SU-DHL-6 (cell line): ENCODE results near the gene ETFA.

ENCODE experiments used
- H2AFZ ChIP-seq: fragments of 200-600 bp; sonication (generic); 2 replicates; pipeline ENCODE4 v1.6.1; 2014; ENCODE audit warnings: low read depth, mild to moderate bottlenecking, moderate library complexity, mixed read lengths, antibody characterized with exemption, low read length; ENCODE audit not compliant: severe bottlenecking
- H3F3A ChIP-seq: fragments of 200-600 bp; shearing (Covaris generic); 2 replicates; pipeline ENCODE4 v1.6.0; 2016; ENCODE audit warnings: antibody characterized with exemption, mild to moderate bottlenecking; ENCODE audit not compliant: insufficient read depth
- H3K27ac ChIP-seq: fragments of 200-600 bp; sonication (generic); 2 replicates; pipeline ENCODE4 v1.5.1; 2016; ENCODE audit warnings: low read depth, mild to moderate bottlenecking, low read length, moderate library complexity, mixed read lengths
- H3K27me3 ChIP-seq: fragments of 200-600 bp; sonication (generic), shearing (Covaris generic); 2 replicates; pipeline ENCODE4 v1.6.0; 2014; ENCODE audit warnings: mild to moderate bottlenecking, low read length
- H3K36me3 ChIP-seq: fragments of 200-600 bp; sonication (generic); 2 replicates; pipeline ENCODE4 v1.6.1; 2014; ENCODE audit warnings: mild to moderate bottlenecking, low read length, mixed read lengths
- H3K4me2 ChIP-seq: fragments of 300-600, 200-600 bp; shearing (Covaris generic), sonication (generic); 2 replicates; pipeline ENCODE4 v1.6.0; 2014; ENCODE audit warnings: low read length, low read depth, mild to moderate bottlenecking; ENCODE audit not compliant: poor library complexity, severe bottlenecking
- H3K4me3 ChIP-seq: fragments of 200-600 bp; sonication (generic); 2 replicates; pipeline ENCODE4 v1.5.1; 2014; ENCODE audit warnings: antibody characterized with exemption, low read length, mild to moderate bottlenecking, mixed read lengths; ENCODE audit not compliant: insufficient read depth, poor library complexity, severe bottlenecking
- H3K79me2 ChIP-seq: fragments of 200-600 bp; sonication (generic); 2 replicates; pipeline ENCODE4 v1.6.1; 2014; ENCODE audit warnings: mild to moderate bottlenecking, low read length, moderate library complexity; ENCODE audit not compliant: insufficient read depth
- H3K9ac ChIP-seq: fragments of 200-600 bp; sonication (generic); 2 replicates; pipeline ENCODE4 v1.7.0; 2014; ENCODE audit warnings: mild to moderate bottlenecking, low read length
- H3K9me2 ChIP-seq: fragments of 200-600 bp; sonication (generic); replicated peaks from 2 replicates; pipeline ENCODE4 v1.6.1; 2014; ENCODE audit warnings: low read length; ENCODE audit not compliant: insufficient read depth
- H3K9me3 ChIP-seq: fragments of 200-600 bp; sonication (generic); 2 replicates; pipeline ENCODE4 v1.6.1; 2014; ENCODE audit warnings: low read length, mixed read lengths; ENCODE audit not compliant: insufficient read depth
- H4K20me1 ChIP-seq: fragments of 200-600 bp; sonication (generic); 2 replicates; pipeline ENCODE4 v1.6.1; 2014; ENCODE audit warnings: low read depth, mild to moderate bottlenecking, antibody characterized with exemption, low read length, moderate library complexity, mixed read lengths
- CTCF ChIP-seq: fragments of 200-600 bp; sonication (generic); IDR thresholded peaks from one replicate; pipeline ENCODE4 v1.5.1; 2017; ENCODE audit warnings: antibody characterized with exemption, mild to moderate bottlenecking, low read length, moderate library complexity; ENCODE audit not compliant: insufficient read depth, poor library complexity, severe bottlenecking
- EZH2phosphoT487 ChIP-seq: fragments of 200-600 bp; sonication (generic), shearing (Covaris generic); conservative IDR thresholded peaks from 2 replicates; pipeline ENCODE4 v1.6.1; 2018; ENCODE audit warnings: mild to moderate bottlenecking, antibody characterized with exemption, low read length, moderate library complexity, mixed read lengths

Gene ETFA

GRCh38 chr15:76278651-76279050, 32.6 kb downstream of the ETFA start:
- no peaks in the 10 kb centered on the region for H3K9me2 ChIP-seq
- H3K9ac ChIP-seq, result no peak overlapping the region
- no peak overlapping the region for H3K27ac ChIP-seq
- no peak overlapping the region for H2AFZ ChIP-seq
- H3K36me3 ChIP-seq, result peaks cover 26% of the 10 kb centered on the region
- TF ChIP-seq CTCF (no peak), EZH2phosphoT487 (no peak)
- no peak overlapping the region for H3K4me2 ChIP-seq
- H3K4me3 ChIP-seq, result no peak overlapping the region
- no peaks in the 10 kb centered on the region for H3K9me3 ChIP-seq
- no peaks in the 10 kb centered on the region for H3K27me3 ChIP-seq
- H3F3A ChIP-seq, result no peaks in the 10 kb centered on the region
- no peaks in the 10 kb centered on the region for H3K79me2 ChIP-seq
- no peaks in the 10 kb centered on the region for H4K20me1 ChIP-seq

DNA sequence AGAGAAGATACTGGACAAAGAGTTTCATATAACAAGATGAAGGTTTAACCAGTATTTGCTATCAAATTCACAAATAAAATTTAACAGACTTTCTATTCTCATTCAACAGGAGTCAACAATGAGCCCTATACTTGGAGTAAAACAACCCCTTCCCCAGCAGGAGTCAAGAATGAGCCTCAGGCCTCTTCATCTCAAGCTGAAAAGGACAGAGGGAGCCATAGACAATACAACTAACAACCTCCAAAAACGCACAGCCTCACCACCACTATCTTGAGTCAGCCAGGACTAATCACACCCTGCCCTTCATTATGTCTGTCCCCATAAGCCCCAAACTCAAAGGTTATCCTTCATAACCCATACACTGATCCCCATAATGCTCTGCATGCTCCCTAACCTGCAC, 36.4 kb downstream of the ETFA start:
- no peaks in the 10 kb centered on the region for H4K20me1 ChIP-seq

DNA sequence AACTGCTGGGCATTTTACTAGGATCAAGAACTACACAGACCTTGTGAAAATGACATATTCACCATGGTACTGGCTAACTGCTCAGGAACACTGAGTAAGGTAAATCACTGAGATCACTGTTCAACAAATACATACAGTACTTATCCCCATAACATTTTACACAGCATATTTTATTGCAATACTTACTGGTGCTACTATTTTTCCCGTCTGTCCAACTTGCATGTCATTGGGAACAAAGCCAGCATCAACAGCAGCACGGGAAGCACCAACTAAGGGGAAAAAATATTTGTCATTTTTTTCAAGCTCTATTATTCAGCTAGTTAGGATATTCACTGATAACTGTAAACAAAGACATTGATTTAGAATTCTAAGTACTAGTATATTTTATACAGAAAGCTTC, 37.0 kb downstream of the ETFA start:
- H3K9ac ChIP-seq, result no peak overlapping the region
- no peaks in the 10 kb centered on the region for H4K20me1 ChIP-seq
- H3K4me3 ChIP-seq, result no peak overlapping the region
- H3K9me2 ChIP-seq, result no peaks in the 10 kb centered on the region
- peaks cover 38% of the 10 kb centered on the region for H3K36me3 ChIP-seq
- H2AFZ ChIP-seq, result no peak overlapping the region
- no peak overlapping the region for H3K27ac ChIP-seq
- H3K4me2 ChIP-seq, result no peak overlapping the region
- no peaks in the 10 kb centered on the region for H3F3A ChIP-seq
- no peaks in the 10 kb centered on the region for H3K79me2 ChIP-seq
- H3K27me3 ChIP-seq, result no peaks in the 10 kb centered on the region
- no peaks in the 10 kb centered on the region for H3K9me3 ChIP-seq
- TF ChIP-seq EZH2phosphoT487 (no peak), CTCF (no peak)

More for the DNA sequence above, 36.4 kb downstream of the ETFA start:
- Histone ChIP-seq H3F3A (no peaks in the 10 kb centered on the region), H3K27ac (no peak overlapping the region), H2AFZ (no peak overlapping the region), H3K9me2 (no peaks in the 10 kb centered on the region), H3K36me3 (peaks cover 34% of the 10 kb centered on the region), H3K27me3 (no peaks in the 10 kb centered on the region), H3K9me3 (no peaks in the 10 kb centered on the region), H3K9ac (no peak overlapping the region), H3K4me3 (no peak overlapping the region), H3K4me2 (no peak overlapping the region), H3K79me2 (no peaks in the 10 kb centered on the region)
- TF ChIP-seq EZH2phosphoT487 (no peak), CTCF (no peak)

DNA sequence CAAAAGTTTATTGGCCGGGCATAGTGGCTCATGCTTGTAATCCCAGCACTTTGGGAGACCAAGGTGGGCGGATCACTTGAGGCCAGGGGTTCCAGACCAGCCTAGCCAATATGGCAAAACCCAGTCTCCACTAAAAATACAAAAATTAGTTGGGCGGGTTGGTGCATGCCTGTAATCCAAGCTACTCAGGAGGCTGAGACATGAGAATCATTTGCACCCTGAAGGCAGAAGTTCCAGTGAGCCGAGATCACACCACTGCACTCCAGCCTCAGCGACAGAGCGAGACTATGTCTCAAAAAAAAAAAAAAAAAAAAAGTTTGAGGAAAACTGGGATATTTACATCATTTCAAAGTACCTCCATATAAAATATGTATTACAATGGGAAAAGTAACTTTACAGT, 40.4 kb downstream of the ETFA start:
- no peaks in the 10 kb centered on the region for H4K20me1 ChIP-seq
- no peaks in the 10 kb centered on the region for H3K79me2 ChIP-seq
- no peak overlapping the region for H3K9ac ChIP-seq
- H3K27ac ChIP-seq, result no peak overlapping the region
- H3K36me3 ChIP-seq, result peaks cover 62% of the 10 kb centered on the region
- H3F3A ChIP-seq, result no peaks in the 10 kb centered on the region
- no peak overlapping the region for H2AFZ ChIP-seq
- H3K4me3 ChIP-seq, result no peak overlapping the region
- H3K9me3 ChIP-seq, result peaks cover 7% of the 10 kb centered on the region; the same call in 1 of the 2 replicates
- H3K27me3 ChIP-seq, result no peaks in the 10 kb centered on the region
- no peak for TF ChIP-seq EZH2phosphoT487
- TF ChIP-seq CTCF, result no peak
- no peaks in the 10 kb centered on the region for H3K9me2 ChIP-seq
- H3K4me2 ChIP-seq, result no peak overlapping the region
